K562 (cell line): Measurements from ENCODE around the gene CCR2. TPM values are rescaled to one million over a fixed set of nuclear protein-coding genes. Genes with fewer than 3 reads are reported as not detected.

Experiments used
- ATAC-seq: fragments of 200-7000 bp; cut with Tn5 transposase; 3 replicates; pipeline ENCODE4 v1.9.1; 2020; ENCODE audit warnings: moderate library complexity
- BruUV-seq: library from RNA; stranded (reverse); fragments of 400-500 nt; replicated peaks from 2 replicates; lab custom pipeline; 2021; lab: Mats Ljungman, UMichigan
- CTCF ChIA-PET: fragments of 300-600 bp; formaldehyde crosslinking; extraction: SDS; loops from one replicate; lab custom pipeline; 2021; ENCODE audit warnings: low intra/inter-chr PET ratio; lab: Yijun Ruan, JAX
- POLR2A ChIA-PET: fragments of 300-600, 350-650 bp; sonication (Branson Sonifier 250); formaldehyde crosslinking; extraction: SDS; loops from one replicate; lab custom pipeline; 2021; ENCODE audit warnings: antibody characterized with exemption, inconsistent platforms; lab: Yijun Ruan, JAX
- DNase-seq, 4 experiments: peaks; one replicate each; pipeline versions ENCODE4 v3.0.0 to v3.0.0-alpha.2; 2011 to 2018; ENCODE audit warnings: low spot score in 3 of 4, mixed read lengths in 3 of 4; ENCODE audit errors: extremely low read depth in 1 of 4
- FAIRE-seq: peaks from 2 replicates; lab custom pipeline; 2011; peaks lifted over from hg19 to GRCh38; lab: Jason Lieb, UNC
- H2AFZ ChIP-seq: 2 replicates; pipeline ENCODE4 v1.6.0; 2011; ENCODE audit warnings: low read depth, low read length, control low read depth, inconsistent platforms
- H3K27ac ChIP-seq: fragments of 200-600 bp; 3 replicates; pipeline ENCODE4 v1.8.0; 2011; ENCODE audit warnings: low read depth, mild to moderate bottlenecking, control low read depth, inconsistent platforms, low read length, moderate library complexity, mixed read lengths; ENCODE audit errors: extremely low read depth
- H3K27me3 ChIP-seq, 2 experiments: fragments of 300-600 bp in 1 of 2; 2 replicates in 1 of 2; 3 replicates in 1 of 2; pipeline versions ENCODE4 v1.6.0 to v1.8.0; 2011; ENCODE audit warnings: inconsistent platforms in 2 of 2, low read length in 2 of 2, mild to moderate bottlenecking in 1 of 2, mixed read lengths in 1 of 2, moderate library complexity in 1 of 2; ENCODE audit not compliant: control insufficient read depth in 2 of 2, insufficient read depth in 2 of 2
- H3K36me3 ChIP-seq: fragments of 300-600 bp; 3 replicates; pipeline ENCODE4 v1.8.0; 2011; ENCODE audit warnings: mild to moderate bottlenecking, low read length, inconsistent platforms; ENCODE audit not compliant: control insufficient read depth, insufficient read depth
- H3K4me1 ChIP-seq, 2 experiments: fragments of 200-600 bp in 1 of 2; replicated peaks in 1 of 2; 2 replicates in 1 of 2; 3 replicates in 1 of 2; pipeline versions ENCODE4 v1.5.1 to v1.8.0; 2011; ENCODE audit warnings: inconsistent platforms in 2 of 2, low read length in 2 of 2, mild to moderate bottlenecking in 1 of 2, mixed read lengths in 1 of 2, moderate library complexity in 1 of 2; ENCODE audit not compliant: control insufficient read depth in 2 of 2, insufficient read depth in 2 of 2
- H3K4me2 ChIP-seq: 2 replicates; pipeline ENCODE4 v1.6.1; 2011; ENCODE audit warnings: low read length, control low read depth, inconsistent platforms, mixed read lengths; ENCODE audit not compliant: insufficient read depth
- H3K4me3 ChIP-seq: fragments of 200-600 bp; sonication (generic), shearing (Covaris generic); 2 replicates; pipeline ENCODE4 v1.5.1; 2016; ENCODE audit warnings: control low read depth, inconsistent platforms
- H3K79me2 ChIP-seq: fragments of 200-600 bp; 3 replicates; pipeline ENCODE4 v1.8.0; 2011; ENCODE audit warnings: low read length, inconsistent platforms; ENCODE audit not compliant: control insufficient read depth, insufficient read depth
- H3K9ac ChIP-seq, 2 experiments: 2 replicates each; pipeline versions ENCODE4 v1.6.0 to v1.6.1; 2011; ENCODE audit warnings: low read depth in 2 of 2, low read length in 2 of 2, control low read depth in 1 of 2, inconsistent platforms in 1 of 2, mild to moderate bottlenecking in 1 of 2, mixed read lengths in 1 of 2; ENCODE audit not compliant: insufficient read depth in 1 of 2
- H3K9me1 ChIP-seq: one replicate; pipeline ENCODE4 v1.6.0; 2011; ENCODE audit warnings: inconsistent platforms, mild to moderate bottlenecking, low read length, moderate library complexity; ENCODE audit not compliant: control insufficient read depth, insufficient read depth
- H3K9me3 ChIP-seq: replicated peaks from 2 replicates; pipeline ENCODE4 v1.5.1; 2011; ENCODE audit warnings: low read depth, low read length, inconsistent platforms; ENCODE audit not compliant: control insufficient read depth, insufficient read depth
- H4K20me1 ChIP-seq: replicated peaks from 2 replicates; pipeline ENCODE4 v1.6.1; 2011; ENCODE audit warnings: low read length, inconsistent platforms, mixed read lengths; ENCODE audit not compliant: control insufficient read depth, insufficient read depth
- CEBPG ChIP-seq, 3 experiments: fragments of 200-800 bp in 1 of 3; sonication (Bioruptor generic) in 1 of 3; sonication (generic) in 1 of 3; formaldehyde crosslinking in 1 of 3; IDR thresholded peaks in 2 of 3; conservative IDR thresholded peaks in 1 of 3; 2 replicates each; pipeline versions ENCODE4 v1.6.1 to v1.8.0; 2016 to 2022; ENCODE audit warnings: missing compliant biosample characterization in 2 of 3, missing genetic modification characterization in 2 of 3, mild to moderate bottlenecking in 1 of 3, missing genetic modification reagents in 1 of 3
- FOXK2 ChIP-seq, 2 experiments: fragments of 450-650 bp; IDR thresholded peaks in 1 of 2; conservative IDR thresholded peaks in 1 of 2; 2 replicates each; pipeline ENCODE4 v1.6.1; 2016; ENCODE audit warnings: low read depth in 2 of 2, mild to moderate bottlenecking in 1 of 2
- HCFC1 ChIP-seq: IDR thresholded peaks from 2 replicates; pipeline ENCODE4 v1.6.1; 2012; ENCODE audit warnings: low read depth, low read length, improper control_type of control experiment
- MBD2 ChIP-seq: sonication (generic); IDR thresholded peaks from 2 replicates; pipeline ENCODE4 v1.6.1; 2016; ENCODE audit warnings: low read depth, borderline replicate concordance
- NFRKB ChIP-seq: fragments of 450-650 bp; IDR thresholded peaks from 2 replicates; pipeline ENCODE4 v1.6.1; 2016; ENCODE audit warnings: low read depth
- NR2C1 ChIP-seq, 2 experiments: fragments of 450-650 bp; IDR thresholded peaks; 2 replicates each; pipeline ENCODE4 v1.6.1; 2017; ENCODE audit warnings: mild to moderate bottlenecking in 2 of 2, antibody characterized with exemption in 1 of 2, inconsistent platforms in 1 of 2, missing compliant biosample characterization in 1 of 2, missing genetic modification characterization in 1 of 2
- SMARCB1 ChIP-seq: IDR thresholded peaks from 2 replicates; pipeline ENCODE4 v1.6.1; 2011; ENCODE audit warnings: improper control_type of control experiment, low read depth; ENCODE audit not compliant: insufficient read length
- SRSF1 ChIP-seq: fragments of 200-400 bp; formaldehyde crosslinking; IDR thresholded peaks from 2 replicates; pipeline ENCODE4 v1.6.1; 2017; ENCODE audit warnings: mild to moderate bottlenecking, low read depth, low read length, moderate library complexity
- ZC3H11A ChIP-seq: IDR thresholded peaks from 2 replicates; pipeline ENCODE4 v1.6.1; 2012; ENCODE audit warnings: low read depth, low read length, improper control_type of control experiment
- ZEB2 ChIP-seq: fragments of 450-650 bp; IDR thresholded peaks from 2 replicates; pipeline ENCODE4 v1.6.1; 2016
- ZNF766 ChIP-seq: fragments of 200-800 bp; sonication (Bioruptor generic); conservative IDR thresholded peaks from 2 replicates; pipeline ENCODE4 v1.6.1; 2016; ENCODE audit warnings: missing genetic modification characterization, missing compliant biosample characterization
- ZNF780A ChIP-seq: fragments of 250-450 bp; sonication (Bioruptor Pico); IDR thresholded peaks from 2 replicates; pipeline ENCODE4 v1.5.0; 2021; ENCODE audit warnings: mild to moderate bottlenecking
- ZSCAN32 ChIP-seq: fragments of 450-650 bp; formaldehyde crosslinking; IDR thresholded peaks from 2 replicates; pipeline ENCODE4 v1.4.0; 2020; ENCODE audit warnings: mild to moderate bottlenecking, moderate library complexity
- WGBS: fragments of 100-300 bp; shearing (Covaris generic); methylation state at CpG from one replicate; pipeline ENCODE4 v1.1.6; 2016; ENCODE audit warnings: low coverage, mixed read lengths; ENCODE audit not compliant: insufficient coverage; ENCODE audit errors: missing lambda C conversion rate; 5-methylcytosine and 5-hydroxymethylcytosine counted together
- in situ Hi-C: fragments of 300-500 bp; cut with MboI; formaldehyde crosslinking; loops from 4 replicates; pipeline ENCODE4 v1.15.0; 2018; ENCODE audit warnings: inconsistent platforms, mixed read lengths
- intact Hi-C: fragments of 100-400 bp; cut with micrococcal nuclease; formaldehyde crosslinking; loops from 2 replicates; pipeline ENCODE4 v1.14.2; 2022
- polyA plus RNA-seq, 8 experiments: library from polyadenylated mRNA; depleted of rRNA in 4 of 8; stranded (reverse) in 5 of 8; unstranded in 3 of 8; fragments of >200 nt; fragmentation: Nextera tagmentation in 2 of 8; fragmentation: Illumina TruSeq in 1 of 8; extraction: Ambion mirVana in 2 of 8; extraction: Trizol in 1 of 8; gene quantifications; 2 replicates each; pipeline versions ENCODE4 v1.2.1 to v1.2.3, GENCODE V29; 2011 to 2014; ENCODE audit warnings: inconsistent platforms in 1 of 8, missing spikeins in 1 of 8
- total RNA-seq, 7 experiments: library from RNA; depleted of rRNA in 6 of 7; stranded (reverse); fragments of >200 nt in 6 of 7; fragmentation: Illumina TruSeq in 2 of 7; extraction: Trizol in 2 of 7; gene quantifications; 2 replicates each; pipeline versions ENCODE4 v1.2.1 to v1.2.3, GENCODE V29; 2011 to 2021; ENCODE audit warnings: low replicate concordance in 1 of 7
- TF ChIP-seq, protein P1 (sequence below): fragments of 250-450 bp; sonication (Bioruptor Pico); IDR thresholded peaks from 2 replicates; pipeline ENCODE4 v1.4.0; 2020; ENCODE audit warnings: mild to moderate bottlenecking
- TF ChIP-seq, protein P2 (sequence below): fragments of 450-650 bp; IDR thresholded peaks from 2 replicates; pipeline ENCODE4 v1.6.1; 2016; ENCODE audit warnings: borderline replicate concordance

CCR2 gene
- total and polyA plus RNA-seq, 9 of the 15 experiments (the other 6 are each of a cell fraction or from before 2014, with no cell fraction given) = not detected

DNA sequence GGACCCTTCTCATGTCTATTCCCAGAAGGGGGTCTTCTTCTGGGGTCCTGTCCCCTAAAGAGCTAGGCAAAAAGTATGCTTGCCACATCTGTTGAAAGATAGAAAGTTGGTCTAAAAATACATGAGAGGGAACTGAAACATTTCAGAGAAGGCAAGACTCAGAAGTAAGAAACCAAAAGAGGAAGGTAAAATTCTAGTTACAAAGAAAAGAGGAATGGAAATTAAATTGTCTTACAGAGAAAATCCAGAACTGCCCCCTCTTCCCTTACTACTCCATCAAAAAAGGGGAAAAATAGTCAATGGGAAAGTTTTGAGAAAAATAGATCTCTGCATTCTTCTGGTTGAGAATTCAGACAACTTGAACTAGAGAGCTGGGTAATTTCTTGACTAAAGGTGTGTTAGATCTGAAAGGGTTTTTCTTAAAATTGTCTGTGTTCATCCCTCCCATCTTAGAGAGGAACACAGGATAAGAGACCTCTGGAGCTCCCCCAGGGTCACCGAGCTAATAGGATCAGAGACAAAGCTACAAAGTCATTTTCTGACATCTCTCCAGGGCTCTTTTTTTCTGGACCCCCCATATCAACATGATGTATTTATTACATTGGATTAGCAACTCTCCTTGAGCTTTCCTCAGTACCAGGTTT is 32.3 kb upstream of the CCR2 start:
- no peak for TF ChIP-seq NR2C1 (IDR thresholded peaks at IDR 0.05)
- no peak for TF ChIP-seq NR2C1 (tag; IDR thresholded peaks at IDR 0.05)
- no peak for TF ChIP-seq ZC3H11A
- TF ChIP-seq, protein P1, sequence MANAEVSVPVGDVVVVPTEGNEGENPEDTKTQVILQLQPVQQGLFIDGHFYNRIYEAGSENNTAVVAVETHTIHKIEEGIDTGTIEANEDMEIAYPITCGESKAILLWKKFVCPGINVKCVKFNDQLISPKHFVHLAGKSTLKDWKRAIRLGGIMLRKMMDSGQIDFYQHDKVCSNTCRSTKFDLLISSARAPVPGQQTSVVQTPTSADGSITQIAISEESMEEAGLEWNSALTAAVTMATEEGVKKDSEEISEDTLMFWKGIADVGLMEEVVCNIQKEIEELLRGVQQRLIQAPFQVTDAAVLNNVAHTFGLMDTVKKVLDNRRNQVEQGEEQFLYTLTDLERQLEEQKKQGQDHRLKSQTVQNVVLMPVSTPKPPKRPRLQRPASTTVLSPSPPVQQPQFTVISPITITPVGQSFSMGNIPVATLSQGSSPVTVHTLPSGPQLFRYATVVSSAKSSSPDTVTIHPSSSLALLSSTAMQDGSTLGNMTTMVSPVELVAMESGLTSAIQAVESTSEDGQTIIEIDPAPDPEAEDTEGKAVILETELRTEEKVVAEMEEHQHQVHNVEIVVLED = no peak
- no peak for TF ChIP-seq SMARCB1
- no peak for TF ChIP-seq HCFC1
- TF ChIP-seq ZEB2 = no peak
- TF ChIP-seq FOXK2 (conservative IDR thresholded peaks at IDR 0.05 in 1 of 2, IDR thresholded peaks at IDR 0.05 in 1 of 2; ENCODE audit: low read depth in 2 of 2) = no peak
- no peak for TF ChIP-seq SRSF1
- TF ChIP-seq CEBPG (CRISPR knock-in tag; IDR thresholded peaks at IDR 0.05) = no peak
- no peak for TF ChIP-seq CEBPG (tag; conservative IDR thresholded peaks at IDR 0.05 in 1 of 2, IDR thresholded peaks at IDR 0.05 in 1 of 2)
- no peak for TF ChIP-seq NFRKB
- TF ChIP-seq, protein P2, sequence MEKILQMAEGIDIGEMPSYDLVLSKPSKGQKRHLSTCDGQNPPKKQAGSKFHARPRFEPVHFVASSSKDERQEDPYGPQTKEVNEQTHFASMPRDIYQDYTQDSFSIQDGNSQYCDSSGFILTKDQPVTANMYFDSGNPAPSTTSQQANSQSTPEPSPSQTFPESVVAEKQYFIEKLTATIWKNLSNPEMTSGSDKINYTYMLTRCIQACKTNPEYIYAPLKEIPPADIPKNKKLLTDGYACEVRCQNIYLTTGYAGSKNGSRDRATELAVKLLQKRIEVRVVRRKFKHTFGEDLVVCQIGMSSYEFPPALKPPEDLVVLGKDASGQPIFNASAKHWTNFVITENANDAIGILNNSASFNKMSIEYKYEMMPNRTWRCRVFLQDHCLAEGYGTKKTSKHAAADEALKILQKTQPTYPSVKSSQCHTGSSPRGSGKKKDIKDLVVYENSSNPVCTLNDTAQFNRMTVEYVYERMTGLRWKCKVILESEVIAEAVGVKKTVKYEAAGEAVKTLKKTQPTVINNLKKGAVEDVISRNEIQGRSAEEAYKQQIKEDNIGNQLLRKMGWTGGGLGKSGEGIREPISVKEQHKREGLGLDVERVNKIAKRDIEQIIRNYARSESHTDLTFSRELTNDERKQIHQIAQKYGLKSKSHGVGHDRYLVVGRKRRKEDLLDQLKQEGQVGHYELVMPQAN = no peak
- TF ChIP-seq ZNF780A (CRISPR knock-in tag) = no peak
- TF ChIP-seq ZNF766 = no peak
- no peak for TF ChIP-seq MBD2
- no peak for TF ChIP-seq ZSCAN32 (CRISPR knock-in tag)
- CTCF ChIA-PET = no interaction called here
- H4K20me1 ChIP-seq = no peaks in the 10 kb centered on the region
- no peak overlapping the region for H3K4me2 ChIP-seq
- intact Hi-C loops (no loop called here), in situ Hi-C loops (no loop called here)
- no peaks in the 10 kb centered on the region for H3K27me3 ChIP-seq
- no peaks in the 10 kb centered on the region for H3K4me1 ChIP-seq
- no peak overlapping the region for H3K9ac ChIP-seq
- DNase-seq = no peak
- no peak overlapping the region for H3K4me3 ChIP-seq
- 0% methylated on average over 1 of the region's 1 CpG for WGBS
- no peak overlapping the region for H3K27ac ChIP-seq
- H2AFZ ChIP-seq = no peak overlapping the region
- POLR2A ChIA-PET = no interaction called here
- H3K9me1 ChIP-seq = no peaks in the 10 kb centered on the region
- H3K9me3 ChIP-seq = no peaks in the 10 kb centered on the region
- no peaks in the 10 kb centered on the region for H3K36me3 ChIP-seq
- ATAC-seq = no peak
- no peaks in the 10 kb centered on the region for H3K79me2 ChIP-seq
- BruUV-seq = no TSS peak
- FAIRE-seq = no peak
